PC-9 (cell line): Measurements from ENCODE around the gene DENND2A.

ENCODE experiments used
- EZH2 ChIP-seq: fragments of 200-600 bp; sonication (generic); IDR thresholded peaks from 2 replicates; pipeline ENCODE4 v1.8.0; 2017; ENCODE audit warnings: antibody characterized with exemption, low read depth
- TF ChIP-seq, protein P1 (sequence below): fragments of 200-600 bp; sonication (generic); conservative IDR thresholded peaks from 2 replicates; pipeline ENCODE4 v1.6.1; 2017; ENCODE audit warnings: mixed run types, antibody characterized with exemption, mild to moderate bottlenecking, moderate library complexity

- TF ChIP-seq, protein P1, sequence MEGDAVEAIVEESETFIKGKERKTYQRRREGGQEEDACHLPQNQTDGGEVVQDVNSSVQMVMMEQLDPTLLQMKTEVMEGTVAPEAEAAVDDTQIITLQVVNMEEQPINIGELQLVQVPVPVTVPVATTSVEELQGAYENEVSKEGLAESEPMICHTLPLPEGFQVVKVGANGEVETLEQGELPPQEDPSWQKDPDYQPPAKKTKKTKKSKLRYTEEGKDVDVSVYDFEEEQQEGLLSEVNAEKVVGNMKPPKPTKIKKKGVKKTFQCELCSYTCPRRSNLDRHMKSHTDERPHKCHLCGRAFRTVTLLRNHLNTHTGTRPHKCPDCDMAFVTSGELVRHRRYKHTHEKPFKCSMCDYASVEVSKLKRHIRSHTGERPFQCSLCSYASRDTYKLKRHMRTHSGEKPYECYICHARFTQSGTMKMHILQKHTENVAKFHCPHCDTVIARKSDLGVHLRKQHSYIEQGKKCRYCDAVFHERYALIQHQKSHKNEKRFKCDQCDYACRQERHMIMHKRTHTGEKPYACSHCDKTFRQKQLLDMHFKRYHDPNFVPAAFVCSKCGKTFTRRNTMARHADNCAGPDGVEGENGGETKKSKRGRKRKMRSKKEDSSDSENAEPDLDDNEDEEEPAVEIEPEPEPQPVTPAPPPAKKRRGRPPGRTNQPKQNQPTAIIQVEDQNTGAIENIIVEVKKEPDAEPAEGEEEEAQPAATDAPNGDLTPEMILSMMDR: no peak
- no peak for TF ChIP-seq EZH2
Measured at GRCh38 chr7:140635345-140635744, 5.3 kb downstream of the DENND2A start.
